Hepatocyte (in vitro differentiated cells): ENCODE measurements around the gene PRRX1.

Experiments used
- EZH2 ChIP-seq: fragments of 200-600 bp; sonication (generic); IDR thresholded peaks from 2 replicates; pipeline ENCODE4 v1.6.1; 2016; ENCODE audit warnings: antibody characterized with exemption, mild to moderate bottlenecking, borderline replicate concordance
- EZH2phosphoT487 ChIP-seq: fragments of 200-600 bp; sonication (generic); IDR thresholded peaks from one replicate; pipeline ENCODE4 v1.6.1; 2018; ENCODE audit warnings: antibody characterized with exemption, mild to moderate bottlenecking, low read depth, moderate library complexity; ENCODE audit not compliant: unreplicated experiment, severe bottlenecking
- TF ChIP-seq, protein P1 (sequence below): fragments of 200-600 bp; sonication (generic); IDR thresholded peaks from 2 replicates; pipeline ENCODE4 v1.5.1; 2016; ENCODE audit warnings: antibody characterized with exemption, mild to moderate bottlenecking; ENCODE audit not compliant: poor library complexity

DNA sequence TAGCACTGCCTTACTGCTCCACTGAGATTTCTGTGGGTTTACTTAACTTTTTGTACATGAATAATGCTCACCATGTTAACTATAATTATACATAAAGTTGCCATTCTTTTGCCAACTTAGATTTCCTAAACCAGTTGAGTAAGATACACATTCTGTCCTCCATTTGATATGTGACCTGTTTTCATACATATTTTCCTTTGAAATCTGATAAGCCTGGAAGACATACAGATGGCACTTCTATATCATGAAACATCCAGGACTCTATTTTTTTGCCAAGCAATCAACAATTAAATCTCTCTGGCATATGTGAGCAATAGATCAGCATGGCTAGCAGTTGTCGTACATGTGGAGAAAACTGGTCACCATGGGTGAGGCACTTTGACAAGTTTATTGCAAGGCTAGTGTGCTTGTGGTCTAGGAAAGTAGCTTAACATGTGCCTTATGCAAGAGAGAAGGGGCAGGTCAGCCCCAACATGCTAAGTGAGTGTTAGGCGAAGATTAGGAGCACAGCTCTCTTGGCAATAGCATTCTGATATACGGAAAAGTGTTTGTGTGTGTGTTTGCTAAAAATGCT is 14.2 kb downstream of the PRRX1 start:
- TF ChIP-seq, protein P1, sequence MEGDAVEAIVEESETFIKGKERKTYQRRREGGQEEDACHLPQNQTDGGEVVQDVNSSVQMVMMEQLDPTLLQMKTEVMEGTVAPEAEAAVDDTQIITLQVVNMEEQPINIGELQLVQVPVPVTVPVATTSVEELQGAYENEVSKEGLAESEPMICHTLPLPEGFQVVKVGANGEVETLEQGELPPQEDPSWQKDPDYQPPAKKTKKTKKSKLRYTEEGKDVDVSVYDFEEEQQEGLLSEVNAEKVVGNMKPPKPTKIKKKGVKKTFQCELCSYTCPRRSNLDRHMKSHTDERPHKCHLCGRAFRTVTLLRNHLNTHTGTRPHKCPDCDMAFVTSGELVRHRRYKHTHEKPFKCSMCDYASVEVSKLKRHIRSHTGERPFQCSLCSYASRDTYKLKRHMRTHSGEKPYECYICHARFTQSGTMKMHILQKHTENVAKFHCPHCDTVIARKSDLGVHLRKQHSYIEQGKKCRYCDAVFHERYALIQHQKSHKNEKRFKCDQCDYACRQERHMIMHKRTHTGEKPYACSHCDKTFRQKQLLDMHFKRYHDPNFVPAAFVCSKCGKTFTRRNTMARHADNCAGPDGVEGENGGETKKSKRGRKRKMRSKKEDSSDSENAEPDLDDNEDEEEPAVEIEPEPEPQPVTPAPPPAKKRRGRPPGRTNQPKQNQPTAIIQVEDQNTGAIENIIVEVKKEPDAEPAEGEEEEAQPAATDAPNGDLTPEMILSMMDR: no peak
- TF ChIP-seq EZH2phosphoT487 (no peak), EZH2 (no peak)
